ENCODE measurements around the gene C1orf226. TPM values are rescaled to one million over a fixed set of nuclear protein-coding genes. Genes with fewer than 3 reads are reported as not detected.
"Not testable (repeated sequence)": the region's sequence is repeated elsewhere in the genome, so short reads cannot be mapped to it uniquely, and the experiment has no call there.

C1orf226 gene, protein sequence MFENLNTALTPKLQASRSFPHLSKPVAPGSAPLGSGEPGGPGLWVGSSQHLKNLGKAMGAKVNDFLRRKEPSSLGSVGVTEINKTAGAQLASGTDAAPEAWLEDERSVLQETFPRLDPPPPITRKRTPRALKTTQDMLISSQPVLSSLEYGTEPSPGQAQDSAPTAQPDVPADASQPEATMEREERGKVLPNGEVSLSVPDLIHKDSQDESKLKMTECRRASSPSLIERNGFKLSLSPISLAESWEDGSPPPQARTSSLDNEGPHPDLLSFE
- total RNA-seq, result not detected

DNA sequence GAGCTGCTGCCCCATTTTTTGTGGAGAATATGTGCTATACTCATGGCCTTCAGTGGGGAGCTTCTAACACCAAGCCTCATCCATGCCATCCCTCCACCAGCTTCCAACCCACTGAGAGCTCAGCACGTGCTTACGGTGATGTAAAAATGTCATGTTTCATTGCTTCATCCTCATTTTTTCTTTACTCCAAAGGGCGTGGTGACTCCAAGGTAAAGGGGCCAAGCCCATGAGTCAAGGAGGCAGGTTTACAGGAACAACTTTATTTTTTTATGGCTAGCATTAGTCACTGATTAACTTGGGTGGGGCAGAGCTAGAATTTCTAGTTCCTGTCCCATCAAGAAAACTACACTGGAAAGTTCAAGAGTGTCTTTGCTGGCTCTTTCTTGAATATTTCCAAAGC lies at the start of gene C1orf226:
TSS of gene C1orf226 (plus strand) at position 346 of the 400 bp plus-strand sequence. CDS start 174 bp downstream, outside the sequence.
- peaks cover 3% of the 10 kb centered on the region for H3K27me3 Mint-ChIP-seq
- H3K4me3 Mint-ChIP-seq, result no peak within 1 kb of the TSS
- no peak within 1 kb of the TSS for H3K27ac Mint-ChIP-seq
- H3K9me3 Mint-ChIP-seq (ENCODE audit: low read depth), result no peaks in the 10 kb centered on the region
- no peaks in the 10 kb centered on the region for H3K36me3 Mint-ChIP-seq
- ATAC-seq (no peak), DNase-seq (no peak)
- CTCF ChIA-PET, result interaction anchor here (2.1 kb wide), 1 partner anchor 11 kb away, joined by 4 read pairs; no protein-coding TSS in a partner anchor
- H3K4me1 Mint-ChIP-seq, result no peaks in the 10 kb centered on the region

DNA sequence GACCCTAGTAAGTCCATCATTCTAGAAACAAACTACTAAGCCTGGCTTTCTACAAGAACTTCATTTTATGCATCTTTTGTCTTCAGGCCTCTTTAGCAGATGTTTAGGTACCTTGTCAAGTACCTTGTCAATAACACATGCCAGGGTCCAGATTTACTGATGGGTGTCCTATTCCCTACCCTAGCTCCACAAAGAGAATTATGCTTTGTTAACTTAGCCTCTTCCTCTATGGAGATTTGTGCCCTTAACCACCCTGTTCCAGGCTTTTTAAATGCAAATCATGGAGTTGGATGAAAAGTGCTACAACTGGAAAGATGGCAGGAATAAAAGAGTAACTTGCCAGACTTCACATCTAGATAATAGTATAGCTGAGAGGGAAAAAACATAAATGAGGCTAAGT lies 47.5 kb upstream of the C1orf226 start:
- ATAC-seq (no peak), DNase-seq (no peak)
- Mint-ChIP-seq H3K9me3 (ENCODE audit: low read depth) (no peaks in the 10 kb centered on the region), H3K27ac (no peak overlapping the region), H3K36me3 (no peaks in the 10 kb centered on the region), H3K4me1 (no peaks in the 10 kb centered on the region), H3K4me3 (no peak overlapping the region), H3K27me3 (peaks cover 21% of the 10 kb centered on the region)
- CTCF ChIA-PET, result no interaction called here

DNA sequence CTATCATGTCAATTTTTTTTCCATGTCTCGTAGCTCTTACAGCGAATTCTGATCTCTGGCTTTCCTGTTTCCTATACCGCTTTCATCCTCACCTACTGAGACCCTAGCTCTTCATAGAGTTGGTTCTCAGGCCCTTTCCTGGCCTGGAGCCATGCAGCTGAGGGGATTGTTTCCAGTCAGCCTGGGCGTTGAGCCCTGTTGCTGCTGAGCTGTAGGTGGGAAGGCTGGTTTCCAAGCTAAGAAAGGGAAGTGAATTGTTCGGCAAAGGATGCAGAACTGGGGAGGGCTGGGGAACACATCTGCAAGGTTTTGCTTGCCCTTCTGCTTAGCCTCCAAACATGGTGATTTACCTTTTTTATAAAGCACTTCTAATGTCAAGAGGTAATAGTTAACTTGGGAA lies 46.4 kb upstream of the C1orf226 start:
- Mint-ChIP-seq H3K4me3 (no peak overlapping the region), H3K36me3 (no peaks in the 10 kb centered on the region), H3K9me3 (ENCODE audit: low read depth) (no peaks in the 10 kb centered on the region), H3K4me1 (no peaks in the 10 kb centered on the region), H3K27me3 (peaks cover 25% of the 10 kb centered on the region), H3K27ac (no peak overlapping the region)
- CTCF ChIA-PET, result no interaction called here
- no peak for DNase-seq
- no peak for ATAC-seq

DNA sequence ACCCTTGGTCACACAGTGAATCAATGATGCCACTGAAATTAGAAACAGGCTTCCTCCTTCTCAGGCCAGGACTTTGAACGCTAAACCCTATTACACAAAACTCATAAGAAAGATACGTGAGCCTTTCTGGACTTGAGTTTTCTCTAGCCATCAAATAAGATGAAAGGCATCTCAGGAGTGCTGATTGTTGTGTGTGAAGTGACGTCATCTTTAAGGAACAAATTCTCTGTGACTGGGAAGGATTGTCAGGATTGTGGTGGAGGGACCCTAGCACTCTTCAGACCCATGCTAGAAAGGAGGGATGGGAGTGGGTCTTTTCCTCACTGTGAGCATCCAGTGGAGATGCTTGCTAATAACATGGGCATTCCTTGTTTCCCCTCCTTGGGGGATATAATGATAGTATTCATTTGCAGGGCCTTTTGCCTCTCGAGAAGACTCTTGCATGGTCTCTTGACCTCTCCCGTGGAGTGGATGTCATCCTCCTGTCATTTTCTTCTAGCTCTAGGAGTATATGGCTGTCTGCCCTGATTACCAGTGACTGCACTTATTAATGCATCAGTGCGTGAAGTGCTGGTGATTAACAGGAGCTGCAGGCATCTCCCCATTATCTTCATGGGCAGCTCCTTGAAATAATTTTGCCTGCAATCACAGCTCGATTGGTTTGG lies 44.8 kb upstream of the C1orf226 start:
- ATAC-seq (no peak), DNase-seq (no peak)
- H3K27me3 Mint-ChIP-seq, result peaks cover 25% of the 10 kb centered on the region
- no peaks in the 10 kb centered on the region for H3K9me3 Mint-ChIP-seq (ENCODE audit: low read depth)
- no peak overlapping the region for H3K4me3 Mint-ChIP-seq
- H3K36me3 Mint-ChIP-seq, result no peaks in the 10 kb centered on the region
- no peaks in the 10 kb centered on the region for H3K4me1 Mint-ChIP-seq
- H3K27ac Mint-ChIP-seq, result no peak overlapping the region
- CTCF ChIA-PET, result no interaction called here

DNA sequence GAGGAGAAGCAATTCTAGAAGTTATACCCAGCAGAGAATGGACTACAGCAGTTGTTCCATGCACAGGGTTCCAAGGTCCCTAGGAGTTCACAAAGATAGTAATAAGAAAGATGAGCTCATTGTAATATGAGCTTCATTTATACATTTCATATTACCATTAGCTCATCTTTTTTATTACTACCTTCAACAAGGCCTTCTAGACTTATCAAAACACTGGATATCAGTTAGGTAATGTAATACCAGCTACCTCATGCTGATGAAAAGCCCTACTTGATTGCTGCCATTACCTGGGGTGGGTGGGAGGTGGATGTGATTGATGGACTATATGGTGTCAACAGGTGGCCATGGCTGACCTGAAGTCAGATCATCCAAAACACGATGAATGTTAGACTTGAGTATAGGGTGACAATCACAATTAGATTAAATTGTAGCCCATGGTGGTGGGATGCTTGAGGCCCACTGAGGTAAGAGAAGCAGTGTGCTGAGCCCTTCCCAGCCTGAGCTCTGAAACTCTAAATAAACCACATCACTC lies 39.0 kb upstream of the C1orf226 start:
- Mint-ChIP-seq H3K27me3 (peaks cover 19% of the 10 kb centered on the region), H3K9me3 (ENCODE audit: low read depth) (no peaks in the 10 kb centered on the region), H3K36me3 (no peaks in the 10 kb centered on the region), H3K27ac (no peak overlapping the region), H3K4me1 (no peaks in the 10 kb centered on the region), H3K4me3 (no peak overlapping the region)
- CTCF ChIA-PET, result no interaction called here
- ATAC-seq, result no peak
- DNase-seq, result no peak

DNA sequence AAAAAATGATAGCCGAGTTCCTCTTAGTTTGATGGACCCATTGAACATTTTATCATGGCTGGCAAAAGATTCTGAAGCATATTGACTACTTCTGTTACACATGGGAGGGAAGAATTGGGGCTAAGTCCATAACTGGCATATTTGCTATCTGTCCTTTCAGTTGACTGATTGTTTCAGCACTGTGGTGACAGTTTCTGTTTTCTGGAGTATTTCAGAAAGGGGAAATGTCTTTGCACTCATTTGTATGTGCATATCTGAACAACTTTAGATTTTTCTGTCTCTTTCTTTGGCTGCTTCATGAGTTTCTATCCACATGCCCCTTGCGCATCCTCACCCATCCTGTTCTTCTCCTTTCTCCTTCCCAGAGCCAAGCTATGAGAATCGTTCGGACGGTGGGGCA lies 38.1 kb upstream of the C1orf226 start:
- ATAC-seq, result no peak
- Mint-ChIP-seq H3K4me3 (no peak overlapping the region), H3K4me1 (no peaks in the 10 kb centered on the region), H3K36me3 (no peaks in the 10 kb centered on the region), H3K27ac (no peak overlapping the region), H3K27me3 (peaks cover 10% of the 10 kb centered on the region), H3K9me3 (ENCODE audit: low read depth) (no peaks in the 10 kb centered on the region)
- CTCF ChIA-PET, result no interaction called here
- DNase-seq, result no peak

DNA sequence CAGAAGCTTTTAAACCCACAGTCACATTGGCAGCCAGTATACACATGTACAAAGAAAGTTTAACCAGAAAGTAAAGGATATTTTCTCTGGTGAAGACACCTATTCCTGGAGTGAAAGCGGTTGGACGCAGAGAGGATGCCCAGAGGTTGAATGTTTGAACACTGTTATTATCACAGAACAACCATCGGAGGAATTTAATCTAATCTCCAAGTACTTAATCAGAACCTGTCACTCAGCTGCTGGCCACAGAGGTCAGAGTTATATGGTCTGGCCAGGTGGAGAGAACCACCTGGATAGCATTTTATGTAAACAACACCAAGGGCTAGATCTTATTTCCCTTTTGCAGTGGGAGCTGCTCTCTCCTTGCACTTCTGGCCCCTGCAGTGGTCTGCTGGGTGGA lies 34.2 kb upstream of the C1orf226 start:
- Mint-ChIP-seq H3K9me3 (ENCODE audit: low read depth) (no peaks in the 10 kb centered on the region), H3K36me3 (no peaks in the 10 kb centered on the region), H3K27ac (no peak overlapping the region), H3K4me1 (no peaks in the 10 kb centered on the region), H3K4me3 (no peak overlapping the region), H3K27me3 (peaks cover 3% of the 10 kb centered on the region)
- CTCF ChIA-PET, result no interaction called here
- ATAC-seq, result no peak
- DNase-seq, result no peak

DNA sequence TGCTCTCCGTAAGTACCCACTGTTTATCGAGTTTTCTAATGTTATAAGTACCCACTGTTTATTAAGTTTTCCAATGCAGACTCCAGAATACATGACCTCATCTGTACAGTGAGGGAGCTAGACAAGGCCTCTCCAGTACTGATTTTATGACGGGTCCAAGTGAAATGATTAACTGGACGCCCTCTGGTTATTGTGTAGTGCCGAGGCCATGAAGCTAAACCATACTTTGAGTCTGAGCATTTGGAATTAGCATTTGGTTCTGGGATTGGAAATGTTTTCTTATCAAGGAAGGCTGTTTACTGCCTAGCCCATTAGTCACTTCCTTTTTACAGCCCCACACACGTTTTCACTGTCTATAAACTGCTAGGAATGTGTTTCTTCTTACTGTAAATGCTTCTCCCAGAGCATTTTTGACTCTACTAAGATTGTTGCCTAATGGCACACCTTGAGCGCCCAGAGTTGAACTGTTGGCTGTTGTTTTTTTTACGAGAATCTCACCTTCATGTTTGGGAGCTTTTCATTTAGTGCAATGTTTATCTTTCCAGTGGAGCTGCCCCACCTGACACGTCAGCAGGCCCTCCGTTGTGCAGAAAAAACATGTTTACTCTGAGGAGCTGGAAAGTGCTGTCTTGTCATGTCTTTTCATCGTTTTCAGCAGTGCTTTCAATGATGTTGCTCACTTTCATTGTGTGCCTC lies 31.7 kb upstream of the C1orf226 start:
- CTCF ChIA-PET, result interaction anchor here (1.4 kb wide), 1 partner anchor 293 kb away, joined by 3 read pairs; no protein-coding TSS in a partner anchor
- H3K27ac Mint-ChIP-seq, result no peak overlapping the region
- H3K4me3 Mint-ChIP-seq, result no peak overlapping the region
- peaks cover 4% of the 10 kb centered on the region for H3K27me3 Mint-ChIP-seq
- ATAC-seq, result no peak
- H3K4me1 Mint-ChIP-seq, result no peaks in the 10 kb centered on the region
- no peak for DNase-seq
- no peaks in the 10 kb centered on the region for H3K9me3 Mint-ChIP-seq (ENCODE audit: low read depth)
- no peaks in the 10 kb centered on the region for H3K36me3 Mint-ChIP-seq

DNA sequence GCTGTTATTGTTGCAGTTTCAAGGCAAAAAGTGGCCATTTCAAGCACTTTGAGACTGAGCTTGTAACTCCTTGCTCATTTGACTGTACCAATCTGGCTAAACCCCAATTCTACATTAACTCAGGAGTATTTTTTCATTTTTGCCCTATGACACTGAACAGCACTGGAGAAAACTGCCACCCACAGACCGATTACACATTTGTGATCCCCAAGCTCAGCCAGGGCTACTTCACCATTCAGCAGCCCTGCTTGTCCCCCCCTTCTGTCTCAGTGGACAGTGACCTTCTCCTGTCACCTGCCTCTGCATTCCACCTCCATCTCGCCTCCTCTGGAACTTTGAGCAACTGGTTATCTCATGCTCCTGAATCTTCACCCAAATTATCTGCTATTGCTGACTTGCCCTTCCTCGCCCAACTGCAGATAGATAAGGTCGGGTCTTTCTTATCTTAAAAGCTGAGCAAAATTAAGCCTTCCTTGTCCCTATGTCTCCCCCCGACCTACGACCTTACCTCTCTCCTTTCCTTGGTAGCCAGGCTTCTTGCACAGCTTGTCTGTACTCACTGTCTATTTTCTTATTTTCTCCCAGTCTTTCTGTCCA lies 30.2 kb upstream of the C1orf226 start:
- Mint-ChIP-seq H3K36me3 (no peaks in the 10 kb centered on the region), H3K27ac (no peak overlapping the region), H3K4me1 (no peaks in the 10 kb centered on the region), H3K4me3 (no peak overlapping the region), H3K27me3 (peaks cover 11% of the 10 kb centered on the region), H3K9me3 (ENCODE audit: low read depth) (no peaks in the 10 kb centered on the region)
- no peak for ATAC-seq
- CTCF ChIA-PET, result interaction anchor here (1.4 kb wide), 1 partner anchor 13 kb away, joined by 3 read pairs; no protein-coding TSS in a partner anchor
- DNase-seq, result no peak

DNA sequence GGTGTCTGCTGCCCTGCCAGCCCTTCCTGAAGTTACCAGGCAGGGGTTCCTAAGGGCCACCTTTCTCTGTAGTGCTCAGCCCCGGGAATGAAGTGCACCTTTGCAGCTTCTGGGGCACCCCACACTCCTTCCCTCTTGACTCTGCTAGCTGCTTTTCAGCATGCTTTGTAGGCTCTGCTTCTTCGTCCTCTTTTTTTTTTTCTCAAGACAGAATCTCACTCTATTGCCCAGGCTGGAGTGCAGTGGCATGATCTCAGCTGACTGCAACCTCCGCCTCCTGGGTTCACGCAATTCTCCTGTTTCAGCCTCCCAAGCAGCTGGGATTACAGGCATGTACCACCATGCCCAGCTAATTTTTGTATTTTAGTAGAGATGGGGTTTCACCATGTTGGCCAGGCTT lies 29.7 kb upstream of the C1orf226 start:
- peaks cover 11% of the 10 kb centered on the region for H3K27me3 Mint-ChIP-seq

DNA sequence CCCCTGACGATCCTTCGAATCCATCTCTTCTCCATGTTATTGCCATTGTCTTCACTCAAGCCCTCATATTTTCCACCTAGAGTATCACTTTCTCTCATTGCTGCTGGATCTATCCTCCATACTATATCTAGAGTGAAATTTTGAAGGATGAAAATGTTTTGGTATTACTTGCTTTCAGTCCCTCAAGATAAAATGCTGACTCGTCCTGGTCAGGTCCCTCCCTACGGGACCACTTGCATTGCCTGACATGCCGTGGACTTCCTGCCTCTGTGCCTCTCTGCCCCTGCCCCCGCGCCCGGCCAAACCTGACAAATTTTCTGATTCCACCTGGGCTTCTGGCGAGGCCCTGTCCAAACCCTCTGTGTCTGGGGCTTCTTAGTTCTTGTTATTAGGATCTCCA lies 28.4 kb upstream of the C1orf226 start:
- ATAC-seq (no peak), DNase-seq (no peak)
- no peaks in the 10 kb centered on the region for H3K36me3 Mint-ChIP-seq
- H3K27ac Mint-ChIP-seq, result no peak overlapping the region
- H3K27me3 Mint-ChIP-seq, result peaks cover 11% of the 10 kb centered on the region
- H3K9me3 Mint-ChIP-seq (ENCODE audit: low read depth), result no peaks in the 10 kb centered on the region
- H3K4me1 Mint-ChIP-seq, result no peaks in the 10 kb centered on the region
- H3K4me3 Mint-ChIP-seq, result no peak overlapping the region
- CTCF ChIA-PET, result interaction anchor here (1.4 kb wide), 1 partner anchor 14 kb away, joined by 3 read pairs; no protein-coding TSS in a partner anchor

More for the DNA sequence above, 29.7 kb upstream of the C1orf226 start:
- not testable (repeated sequence) for ATAC-seq; H3K36me3 Mint-ChIP-seq; H3K9me3 Mint-ChIP-seq (ENCODE audit: low read depth); DNase-seq; H3K4me1 Mint-ChIP-seq; H3K4me3 Mint-ChIP-seq; H3K27ac Mint-ChIP-seq
- CTCF ChIA-PET, result interaction anchor here (1.4 kb wide), 1 partner anchor 13 kb away, joined by 3 read pairs; no protein-coding TSS in a partner anchor

DNA sequence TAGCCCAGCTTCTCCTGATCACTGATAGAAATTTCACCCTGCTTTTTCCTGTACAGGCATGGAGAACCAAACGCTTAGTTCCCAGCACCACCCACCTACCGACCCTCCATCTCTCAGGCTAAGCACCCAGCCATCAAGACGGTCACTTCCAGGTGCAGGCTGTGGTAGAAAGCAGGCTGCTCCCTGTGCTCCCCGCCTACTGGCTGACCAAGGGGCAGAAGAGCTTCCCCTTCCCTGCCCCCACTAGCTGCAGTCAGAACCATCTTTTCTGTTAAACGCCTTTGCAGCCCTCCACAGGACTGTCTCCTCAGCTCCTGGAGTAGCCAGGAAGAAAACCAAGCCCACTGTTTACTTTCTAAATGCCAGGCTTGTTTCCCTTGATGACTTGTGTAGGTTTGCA lies 27.8 kb upstream of the C1orf226 start:
- Mint-ChIP-seq H3K9me3 (ENCODE audit: low read depth) (no peaks in the 10 kb centered on the region), H3K27ac (no peak overlapping the region), H3K4me3 (no peak overlapping the region), H3K36me3 (no peaks in the 10 kb centered on the region), H3K27me3 (peaks cover 11% of the 10 kb centered on the region), H3K4me1 (no peaks in the 10 kb centered on the region)
- ATAC-seq, result no peak
- CTCF ChIA-PET, result no interaction called here
- DNase-seq, result no peak

DNA sequence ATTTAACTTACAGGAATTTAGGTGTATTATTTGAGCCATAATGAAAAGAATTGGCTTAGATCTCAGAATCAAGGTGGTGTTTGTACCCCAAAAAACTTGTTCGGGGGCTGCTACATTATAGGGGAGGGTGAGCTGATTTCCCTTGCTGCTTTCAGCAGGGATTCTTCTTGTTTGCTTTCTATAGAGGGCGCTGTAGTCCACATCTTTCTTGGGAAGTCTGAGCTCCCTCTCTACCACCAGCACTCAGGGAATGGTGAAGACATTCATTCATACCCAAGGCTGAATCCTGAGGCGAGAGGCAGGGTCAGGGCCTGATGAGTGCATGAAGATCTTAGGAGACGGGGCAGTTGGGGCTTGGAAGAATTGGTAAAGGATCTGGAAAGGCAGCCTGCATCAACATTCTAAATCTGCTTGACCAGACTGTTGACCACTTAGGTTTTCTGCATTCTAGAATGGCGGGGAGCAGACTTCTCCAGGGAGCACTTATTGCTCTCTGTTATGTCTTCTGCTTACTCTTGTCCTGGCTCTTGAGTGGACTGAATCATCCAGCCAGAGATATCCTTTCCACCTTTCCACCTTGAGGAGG lies 23.8 kb upstream of the C1orf226 start:
- ATAC-seq, result no peak
- Mint-ChIP-seq H3K4me3 (no peak overlapping the region), H3K27ac (no peak overlapping the region), H3K27me3 (peaks cover 9% of the 10 kb centered on the region), H3K36me3 (no peaks in the 10 kb centered on the region), H3K4me1 (no peaks in the 10 kb centered on the region), H3K9me3 (ENCODE audit: low read depth) (no peaks in the 10 kb centered on the region)
- CTCF ChIA-PET, result no interaction called here
- no peak for DNase-seq

Measured in activated CD8-positive, alpha-beta memory T cell treated with anti-CD3 and anti-CD28 coated beads, Interleukin-2, amount 10 ng/mL, durations not matched to agents 7 days and 5 days (primary cell).